NT2/D1 (cell line): ENCODE data around the gene GALNT12.

Experiments
- DNase-seq: peaks from one replicate; pipeline ENCODE4 v3.0.0-alpha.2; 2011; ENCODE audit warnings: low read depth, low spot score
- H3K27me3 ChIP-seq: 2 replicates; pipeline ENCODE4 v1.6.0; 2011; ENCODE audit warnings: mild to moderate bottlenecking; ENCODE audit not compliant: insufficient read length, insufficient read depth
- H3K36me3 ChIP-seq: 2 replicates; pipeline ENCODE4 v1.6.1; 2011; ENCODE audit warnings: mild to moderate bottlenecking, low read length, mixed read lengths; ENCODE audit not compliant: insufficient read depth, insufficient read length
- H3K4me1 ChIP-seq: 2 replicates; pipeline ENCODE4 v1.5.1; 2011; ENCODE audit not compliant: insufficient read depth, insufficient read length
- H3K4me3 ChIP-seq: 2 replicates; pipeline ENCODE4 v1.5.1; 2011; ENCODE audit warnings: low read depth; ENCODE audit not compliant: insufficient read length
- H3K9ac ChIP-seq: 2 replicates; pipeline ENCODE4 v1.6.0; 2011; ENCODE audit warnings: low read depth; ENCODE audit not compliant: insufficient read length
- H3K9me3 ChIP-seq: 2 replicates; pipeline ENCODE4 v1.5.1; 2011; ENCODE audit warnings: mild to moderate bottlenecking, low read length; ENCODE audit not compliant: insufficient read depth
- SUZ12 ChIP-seq: IDR thresholded peaks from 2 replicates; pipeline ENCODE4 v1.6.1; 2011; ENCODE audit not compliant: insufficient read length, insufficient read depth; ENCODE audit errors: extremely low read depth
- YY1 ChIP-seq: IDR thresholded peaks from 2 replicates; pipeline ENCODE4 v1.6.1; 2011; ENCODE audit not compliant: insufficient read length, insufficient read depth
- ZNF274 ChIP-seq: IDR thresholded peaks from 2 replicates; pipeline ENCODE4 v1.6.1; 2011; ENCODE audit warnings: mild to moderate bottlenecking, low read depth, low read length

GALNT12 gene

GRCh38 chr9:98865284-98865875 is 57.9 kb downstream of the GALNT12 start:
- no peaks in the 10 kb centered on the region for H3K4me1 ChIP-seq
- H3K27me3 ChIP-seq, result no peaks in the 10 kb centered on the region
- H3K36me3 ChIP-seq, result no peaks in the 10 kb centered on the region
- TF ChIP-seq ZNF274 (no peak), SUZ12 (no peak), YY1 (no peak)
- no peak overlapping the region for H3K9ac ChIP-seq
- H3K4me3 ChIP-seq, result no peak overlapping the region
- no peak for DNase-seq
- H3K9me3 ChIP-seq, result no peaks in the 10 kb centered on the region; the same call in 1 of the 2 replicates

GRCh38 chr9:98866435-98867102 is 59.1 kb downstream of the GALNT12 start:
- Histone ChIP-seq H3K9ac (no peak overlapping the region), H3K4me1 (no peaks in the 10 kb centered on the region), H3K36me3 (no peaks in the 10 kb centered on the region), H3K9me3 (no peaks in the 10 kb centered on the region; the same call in 1 of the 2 replicates), H3K27me3 (no peaks in the 10 kb centered on the region), H3K4me3 (no peak overlapping the region)
- no peak for DNase-seq
- TF ChIP-seq ZNF274 (no peak), SUZ12 (no peak), YY1 (no peak)

- Histone ChIP-seq H3K4me1 (no peaks in the 10 kb centered on the region), H3K9me3 (no peaks in the 10 kb centered on the region; the same call in 1 of the 2 replicates), H3K9ac (no peak overlapping the region), H3K27me3 (no peaks in the 10 kb centered on the region), H3K4me3 (no peak overlapping the region), H3K36me3 (no peaks in the 10 kb centered on the region)
- DNase-seq, result no peak
- TF ChIP-seq ZNF274 (no peak), YY1 (no peak)
Measured at GRCh38 chr9:98867103-98867428, 59.6 kb downstream of the GALNT12 start.

- Histone ChIP-seq H3K27me3 (no peaks in the 10 kb centered on the region), H3K4me1 (no peaks in the 10 kb centered on the region), H3K9ac (no peak overlapping the region), H3K9me3 (no peaks in the 10 kb centered on the region; the same call in 1 of the 2 replicates), H3K4me3 (no peak overlapping the region), H3K36me3 (no peaks in the 10 kb centered on the region)
- TF ChIP-seq YY1, result no peak
- TF ChIP-seq ZNF274, result no peak
- no peak for TF ChIP-seq SUZ12
- no peak for DNase-seq
Measured at GRCh38 chr9:98867429-98868168, 60.1 kb downstream of the GALNT12 start.

- no peaks in the 10 kb centered on the region; the same call in 1 of the 2 replicates for H3K9me3 ChIP-seq
- TF ChIP-seq SUZ12 (no peak), ZNF274 (no peak), YY1 (no peak)
- no peaks in the 10 kb centered on the region for H3K27me3 ChIP-seq
- H3K4me3 ChIP-seq, result no peak overlapping the region
- no peak for DNase-seq
- H3K36me3 ChIP-seq, result no peaks in the 10 kb centered on the region
- no peaks in the 10 kb centered on the region for H3K4me1 ChIP-seq
- H3K9ac ChIP-seq, result no peak overlapping the region
Measured at GRCh38 chr9:98869078-98869745, 61.7 kb downstream of the GALNT12 start.

- Histone ChIP-seq H3K4me1 (no peaks in the 10 kb centered on the region), H3K9me3 (no peaks in the 10 kb centered on the region; the same call in 1 of the 2 replicates), H3K4me3 (no peak overlapping the region), H3K36me3 (no peaks in the 10 kb centered on the region), H3K27me3 (no peaks in the 10 kb centered on the region), H3K9ac (no peak overlapping the region)
- DNase-seq, result no peak
- TF ChIP-seq SUZ12, result no peak
- TF ChIP-seq YY1, result no peak
- no peak for TF ChIP-seq ZNF274
Measured at GRCh38 chr9:98869866-98870265, 62.4 kb downstream of the GALNT12 start.

- no peaks in the 10 kb centered on the region for H3K4me1 ChIP-seq
- no peak for DNase-seq
Measured at GRCh38 chr9:98870782-98871557, 63.5 kb downstream of the GALNT12 start.

More at GRCh38 chr9:98870782-98871557, 63.5 kb downstream of the GALNT12 start:
- H3K27me3 ChIP-seq, result no peaks in the 10 kb centered on the region
- no peak overlapping the region for H3K9ac ChIP-seq
- H3K36me3 ChIP-seq, result no peaks in the 10 kb centered on the region
- no peak overlapping the region for H3K4me3 ChIP-seq
- TF ChIP-seq SUZ12 (no peak), ZNF274 (no peak)
- no peaks in the 10 kb centered on the region; the same call in 1 of the 2 replicates for H3K9me3 ChIP-seq
